IMR-90 (cell line): ENCODE results near the gene PCDHGA8.
"Not testable (repeated sequence)": the region's sequence is repeated elsewhere in the genome, so short reads cannot be mapped to it uniquely, and the experiment has no call there.

Experiments
- MAZ ChIP-seq: IDR thresholded peaks from 2 replicates; pipeline ENCODE4 v1.6.1; 2012; ENCODE audit warnings: low read depth, mild to moderate bottlenecking, low read length, improper control_type of control experiment, moderate library complexity, borderline replicate concordance
- POLR2A ChIP-seq: IDR thresholded peaks from 2 replicates; pipeline ENCODE4 v1.6.1; 2012; ENCODE audit warnings: mild to moderate bottlenecking, low read depth, low read length
- SMC3 ChIP-seq: fragments of 150-350 bp; IDR thresholded peaks from 2 replicates; pipeline ENCODE4 v1.6.1; 2016; ENCODE audit warnings: low read depth, mild to moderate bottlenecking, antibody characterized with exemption, low read length, moderate library complexity
- USF2 ChIP-seq: fragments of 150-350 bp; IDR thresholded peaks from 2 replicates; pipeline ENCODE4 v1.6.1; 2017; ENCODE audit warnings: mild to moderate bottlenecking, antibody characterized with exemption, low read length, low read depth

GRCh38 chr5:141397756-141398551, 5.5 kb downstream of the PCDHGA8 start, which contains the start of gene PCDHGB5:
- not testable (repeated sequence) for TF ChIP-seq POLR2A, USF2, MAZ
- peak; percentile 46; the same call in 1 of the 2 replicates for TF ChIP-seq SMC3
